Hepatic stellate cell (primary cell): ENCODE data around the gene DUSP14.
A peak's percentile ranks its signal among the peaks of the same experiment; 100 is the strongest.
"Not testable (repeated sequence)": the region's sequence is repeated elsewhere in the genome, so short reads cannot be mapped to it uniquely, and the experiment has no call there.

Experiments
- DNase-seq: peaks from one replicate; pipeline ENCODE4 v3.0.0; 2011; ENCODE audit warnings: low spot score

DUSP14 gene

GRCh38 chr17:37489197-37490001 lies at the start of gene DUSP14:
TSS of gene DUSP14 (plus strand) at chr17:37489891. CDS start at chr17:37512273, 22,382 bp downstream.
- DNase-seq = peak; percentile 90

- no peak for DNase-seq
Observed at GRCh38 chr17:37440424-37440823, 49.3 kb upstream of the DUSP14 start.

GRCh38 chr17:37441369-37442014 lies 48.2 kb upstream of the DUSP14 start:
- DNase-seq = peak; percentile 48

- no peak for DNase-seq
Observed at GRCh38 chr17:37446027-37446426, 43.7 kb upstream of the DUSP14 start.

- DNase-seq = no peak
Observed at GRCh38 chr17:37447641-37448040, 42.0 kb upstream of the DUSP14 start.

GRCh38 chr17:37450112-37450511 lies 39.6 kb upstream of the DUSP14 start:
- no peak for DNase-seq

- DNase-seq = not testable (repeated sequence)
Observed at GRCh38 chr17:37457801-37458200, 31.9 kb upstream of the DUSP14 start.

- DNase-seq = no peak
Observed at GRCh38 chr17:37458805-37459204, 30.9 kb upstream of the DUSP14 start.

GRCh38 chr17:37461668-37462067 lies 28.0 kb upstream of the DUSP14 start:
- DNase-seq = no peak

- DNase-seq = no peak
Observed at GRCh38 chr17:37462492-37462891, 27.2 kb upstream of the DUSP14 start.

GRCh38 chr17:37463039-37463438 lies 26.7 kb upstream of the DUSP14 start:
- DNase-seq = no peak

- peak; percentile 69 for DNase-seq
Observed at GRCh38 chr17:37465069-37465616, 24.5 kb upstream of the DUSP14 start.

- no peak for DNase-seq
Observed at GRCh38 chr17:37466471-37466870, 23.2 kb upstream of the DUSP14 start.

GRCh38 chr17:37470181-37470580 lies 19.5 kb upstream of the DUSP14 start:
- DNase-seq = no peak

- no peak for DNase-seq
Observed at GRCh38 chr17:37475731-37476420, 13.8 kb upstream of the DUSP14 start.

- no peak for DNase-seq
Observed at GRCh38 chr17:37476431-37477120, 13.1 kb upstream of the DUSP14 start.

GRCh38 chr17:37478187-37478586 lies 11.5 kb upstream of the DUSP14 start:
- DNase-seq = no peak

- DNase-seq = no peak
Observed at GRCh38 chr17:37479025-37479424, 10.7 kb upstream of the DUSP14 start.

- DNase-seq = no peak
Observed at GRCh38 chr17:37480427-37480826, 9.3 kb upstream of the DUSP14 start.

- DNase-seq = no peak
Observed at GRCh38 chr17:37481001-37481665, 8.6 kb upstream of the DUSP14 start.

GRCh38 chr17:37483311-37484039 lies 6.2 kb upstream of the DUSP14 start:
- peak; percentile 85 for DNase-seq
